GM18951 (cell line): ENCODE results near the gene LIG3.
"Not testable (repeated sequence)": the region's sequence is repeated elsewhere in the genome, so short reads cannot be mapped to it uniquely, and the experiment has no call there.

Source experiments
- POLR2A ChIP-seq: IDR thresholded peaks from 4 replicates; pipeline ENCODE4 v1.6.1; 2011; ENCODE audit warnings: mild to moderate bottlenecking; ENCODE audit not compliant: insufficient read length, insufficient read depth; ENCODE audit errors: extremely low read depth
- in situ Hi-C: fragments of 300-500 bp; cut with MboI; formaldehyde crosslinking; loops from one replicate; pipeline ENCODE4 v1.12.0; 2022; ENCODE audit warnings: low sequenced_read_pairs, mixed read lengths, inconsistent platforms; ENCODE audit not compliant: unreplicated experiment

The LIG3 gene

GRCh38 chr17:34980353-34980680 is at the start of gene LIG3:
Gene LIG3, plus strand, starts transcription at chr17:34980512. Its CDS starts 2,494 bp downstream, at chr17:34983006.
- in situ Hi-C loops = no loop called here
- no peak for TF ChIP-seq POLR2A

- in situ Hi-C loops = not testable (repeated sequence)
Measured at GRCh38 chr17:34950780-34951179, 29.5 kb upstream of the LIG3 start.

- in situ Hi-C loops = no loop called here
- no peak for TF ChIP-seq POLR2A
Measured at GRCh38 chr17:34958438-34958837, 21.9 kb upstream of the LIG3 start.

- in situ Hi-C loops = no loop called here
Measured at GRCh38 chr17:34961093-34961911, 19.0 kb upstream of the LIG3 start, which contains the start of the genes CCT6B and ZNF830. Gene CCT6B, minus strand, starts transcription at chr17:34961460. Its CDS starts 67 bp downstream, at chr17:34961393. Gene ZNF830, plus strand, starts transcription at chr17:34961540. Its CDS starts 27 bp downstream, at chr17:34961567.

GRCh38 chr17:34974179-34974578 is 6.1 kb upstream of the LIG3 start:
- in situ Hi-C loops = no loop called here
- no peak for TF ChIP-seq POLR2A

More at GRCh38 chr17:34961093-34961911, 19.0 kb upstream of the LIG3 start, which contains the start of the genes CCT6B and ZNF830:
- TF ChIP-seq POLR2A = peak; percentile 80

GRCh38 chr17:34974794-34975785 is 5.2 kb upstream of the LIG3 start:
- in situ Hi-C loops = no loop called here

GRCh38 chr17:34979153-34979552 is 1.2 kb upstream of the LIG3 start:
- no peak for TF ChIP-seq POLR2A
- in situ Hi-C loops = no loop called here

More at GRCh38 chr17:34974794-34975785, 5.2 kb upstream of the LIG3 start:
- TF ChIP-seq POLR2A = no peak

- in situ Hi-C loops = no loop called here
- no peak for TF ChIP-seq POLR2A
Measured at GRCh38 chr17:34979650-34980352, 511 bp upstream of the LIG3 start.

- in situ Hi-C loops = no loop called here
- TF ChIP-seq POLR2A = peak; percentile 77
Measured at GRCh38 chr17:34980681-34981537, 597 bp downstream of the LIG3 start.

GRCh38 chr17:34981538-34982241 is 1.4 kb downstream of the LIG3 start:
- in situ Hi-C loops = no loop called here
- TF ChIP-seq POLR2A = no peak

GRCh38 chr17:34987232-34987631 is 6.9 kb downstream of the LIG3 start:
- TF ChIP-seq POLR2A = no peak
- in situ Hi-C loops = no loop called here
